GM21447 (cell line): ENCODE results near the gene CXorf58.
"Not testable (repeated sequence)": the region's sequence is repeated elsewhere in the genome, so short reads cannot be mapped to it uniquely, and the experiment has no call there.

Experiments used
- ATAC-seq: cut with Tn5 transposase; IDR thresholded peaks from one replicate; pipeline ENCODE4 v1.9.1; 2021; ENCODE audit not compliant: unreplicated experiment

CXorf58 gene

DNA sequence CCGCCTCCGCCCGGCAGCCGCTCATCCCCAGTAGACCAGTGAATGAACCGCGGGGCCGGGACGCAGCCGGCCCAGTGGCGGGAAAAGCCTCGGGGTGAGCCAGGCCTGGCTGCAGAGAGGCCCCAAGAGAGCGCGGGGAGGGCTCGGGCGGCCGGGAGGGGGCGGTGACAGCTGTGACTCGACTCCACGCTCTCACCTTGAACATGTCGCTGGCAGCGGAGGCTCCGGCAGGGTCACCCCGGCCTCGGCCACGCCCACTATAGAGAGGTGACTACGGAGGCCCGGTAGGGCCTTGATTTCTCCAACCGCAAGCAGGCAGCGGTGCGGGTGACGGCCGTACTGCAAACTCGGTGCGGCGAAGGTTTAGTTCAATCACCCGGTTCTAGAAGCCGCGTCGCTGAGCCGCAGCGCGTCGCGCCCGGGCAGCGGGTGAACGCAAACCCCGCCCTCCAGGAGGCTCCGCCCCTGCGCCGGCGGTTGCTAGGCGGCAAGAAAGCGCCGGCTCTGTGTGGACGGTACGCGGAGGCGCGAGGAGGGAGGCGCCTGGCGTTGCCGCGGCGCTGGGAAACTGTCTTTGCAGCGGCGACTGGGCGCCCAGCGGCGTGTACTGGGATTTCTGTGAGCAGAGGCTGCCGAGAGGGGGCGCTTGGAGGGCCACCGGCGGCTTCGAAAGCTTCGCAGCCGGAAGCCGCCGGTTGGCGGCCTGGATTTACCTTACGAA, at the start of gene CXorf58, which contains the start of gene APOO:
Gene CXorf58 (plus strand): TSS at position 509 of the 721 bp plus-strand sequence. CDS start 2,297 bp downstream, outside the sequence.
Gene APOO (minus strand): TSS at position 441 of the 721 bp plus-strand sequence. CDS start 236 bp downstream, at position 205.
- peak; percentile 89 for ATAC-seq

DNA sequence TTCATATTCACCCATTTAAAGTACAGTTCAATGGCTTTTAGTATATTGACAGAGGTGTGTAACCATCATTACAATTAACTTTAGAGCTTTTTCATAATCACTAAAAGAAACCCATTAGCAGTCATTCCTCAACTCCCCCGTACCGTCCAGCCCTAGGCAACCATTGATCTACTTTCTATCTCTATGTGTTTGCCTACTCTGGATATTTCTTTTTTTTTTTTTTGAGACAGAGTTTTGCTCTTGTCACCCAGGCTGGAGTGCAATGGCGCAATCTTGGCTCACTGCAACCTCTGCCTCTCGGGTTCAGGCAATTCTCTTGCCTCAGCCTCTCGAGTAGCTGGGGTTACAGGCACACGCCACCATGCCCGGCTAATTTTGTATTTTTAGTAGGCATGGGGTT, 48.6 kb upstream of the CXorf58 start:
- not testable (repeated sequence) for ATAC-seq

DNA sequence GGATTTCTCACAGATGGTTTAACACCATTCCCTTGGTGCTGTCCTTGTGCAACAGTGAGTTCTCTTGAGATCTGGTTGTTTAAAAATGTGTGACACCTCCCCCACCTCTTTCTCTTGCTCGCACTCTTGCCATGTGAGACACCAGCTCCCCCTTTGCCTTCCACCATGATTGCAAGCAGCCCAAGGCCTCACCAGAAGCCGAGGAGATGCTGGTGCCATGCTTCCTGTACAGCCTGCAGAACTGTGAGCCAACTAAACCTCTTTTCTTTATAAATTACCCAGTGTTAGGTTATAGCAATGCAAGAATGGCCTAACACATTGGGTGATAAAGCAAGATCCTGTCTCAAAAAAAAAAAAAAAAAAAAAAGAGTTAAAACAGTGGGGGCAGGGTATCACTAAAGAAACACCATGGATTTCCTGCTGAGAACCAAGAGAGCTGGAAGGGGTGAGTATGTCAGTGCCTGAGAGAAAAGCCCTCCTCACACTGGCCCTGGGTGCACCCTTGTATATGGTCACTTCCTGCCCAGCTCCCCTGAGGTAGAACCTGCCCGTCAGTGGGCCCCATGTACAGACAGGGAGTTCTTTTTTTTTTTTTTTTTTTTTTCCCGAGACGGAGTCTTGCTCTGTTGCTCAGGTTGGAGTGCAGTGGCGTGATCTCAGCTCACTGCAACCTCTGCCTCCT, 46.5 kb upstream of the CXorf58 start:
- no peak for ATAC-seq

DNA sequence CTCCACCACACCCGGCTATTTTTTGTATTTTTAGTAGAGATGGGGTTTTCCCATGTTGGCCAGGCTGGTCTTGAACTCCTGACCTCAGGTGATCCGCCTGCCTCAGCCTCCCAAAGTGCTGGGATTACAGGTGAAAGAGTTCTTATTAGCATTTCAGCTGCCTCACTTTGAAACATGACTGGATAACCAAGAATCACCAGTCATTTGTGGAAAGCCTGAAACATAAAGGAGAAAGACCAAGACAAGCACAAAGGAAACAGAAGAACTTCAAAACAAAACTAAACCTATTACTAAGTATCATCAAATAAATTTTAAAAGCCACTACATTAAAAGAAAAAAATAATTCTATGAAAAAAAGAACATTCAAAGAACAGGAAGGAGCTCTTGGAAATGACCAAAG, 45.9 kb upstream of the CXorf58 start:
- not testable (repeated sequence) for ATAC-seq

GRCh38 chrX:23864742-23865326, 43.0 kb upstream of the CXorf58 start:
- no peak for ATAC-seq

- no peak for ATAC-seq
Observed at GRCh38 chrX:23870041-23870440, 37.8 kb upstream of the CXorf58 start.

GRCh38 chrX:23871905-23872546, 35.8 kb upstream of the CXorf58 start:
- no peak for ATAC-seq

DNA sequence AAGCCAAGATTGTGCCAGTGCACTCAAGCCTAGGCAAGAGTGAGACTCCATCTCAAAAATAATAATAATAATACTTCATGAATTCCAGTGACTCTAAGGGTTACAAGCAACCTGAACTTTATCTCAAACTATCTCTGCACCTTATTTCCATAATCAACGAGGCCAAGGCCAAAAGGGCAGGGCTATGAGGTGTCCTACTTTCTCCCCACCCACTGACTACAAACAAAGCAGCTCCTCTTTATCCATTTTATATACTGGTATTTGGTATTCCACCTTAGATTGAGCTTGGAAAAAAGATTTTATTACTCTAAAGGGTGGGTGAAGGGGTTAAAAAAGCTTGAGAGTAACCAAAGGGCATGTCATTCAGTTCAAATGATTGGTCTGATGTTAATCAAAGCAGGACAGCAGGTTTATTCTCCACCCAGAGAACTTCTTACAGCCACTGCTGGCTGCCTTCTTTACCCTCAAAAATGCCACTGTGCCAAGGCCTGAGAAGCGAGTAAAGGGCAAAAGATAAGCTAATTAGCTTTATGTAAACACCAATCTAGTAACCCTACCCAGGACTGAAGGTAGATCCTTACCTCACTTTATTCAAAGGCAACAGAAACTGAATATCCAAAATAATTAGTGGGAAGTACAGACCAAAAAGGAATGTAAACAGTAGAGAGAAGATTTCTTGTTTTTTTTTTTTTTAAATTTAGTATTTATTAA, 28.3 kb upstream of the CXorf58 start:
- ATAC-seq = no peak

- ATAC-seq = no peak
Observed at GRCh38 chrX:23883737-23884354, 24.0 kb upstream of the CXorf58 start.

DNA sequence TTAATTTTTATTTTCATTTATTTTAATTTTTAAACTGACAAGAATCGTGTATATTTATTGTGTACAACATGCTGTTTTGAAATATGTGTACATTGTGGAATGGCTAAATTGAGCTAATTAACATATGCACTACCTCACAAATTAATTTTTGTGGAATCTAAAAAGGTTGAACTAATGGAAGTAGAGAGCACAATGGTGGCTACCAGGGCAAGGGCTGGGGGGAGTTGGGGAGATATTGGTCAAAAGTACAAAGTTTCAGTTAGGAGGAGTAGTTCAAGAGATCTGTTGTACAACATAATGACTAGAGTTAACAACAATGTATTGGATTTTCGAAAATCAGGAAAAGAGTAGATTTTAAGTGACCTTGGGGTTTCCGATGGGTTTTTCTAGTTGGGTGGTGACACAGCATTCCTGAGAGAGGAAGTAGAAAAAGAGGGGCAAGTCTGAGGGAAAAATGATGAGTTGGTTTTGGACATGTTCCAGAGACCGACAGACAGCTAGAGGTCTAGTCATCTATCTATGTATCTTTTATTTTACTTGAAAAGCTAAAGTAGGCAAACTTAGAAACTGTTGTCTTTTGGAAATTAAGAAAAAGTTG, 23.3 kb upstream of the CXorf58 start:
- no peak for ATAC-seq

DNA sequence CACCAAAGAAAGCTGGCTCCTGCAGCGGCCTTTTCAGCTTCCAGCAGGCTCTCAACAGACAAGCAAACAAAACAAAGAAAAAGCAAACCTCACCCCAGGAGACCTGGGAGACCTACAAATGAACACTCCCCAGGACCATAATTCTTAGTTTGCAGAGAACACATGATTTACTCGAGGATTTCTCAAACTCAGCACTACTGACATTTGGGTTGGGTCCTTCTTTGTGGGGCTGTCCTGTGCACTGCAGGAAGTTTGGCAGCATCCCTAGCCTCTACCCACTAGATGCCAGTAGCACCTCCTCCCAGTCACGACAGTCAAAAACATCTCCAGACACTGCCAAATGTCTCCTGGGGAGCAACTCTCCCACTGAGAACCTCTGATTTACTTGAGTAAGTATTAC, 22.0 kb upstream of the CXorf58 start:
- no peak for ATAC-seq

- no peak for ATAC-seq
Observed at GRCh38 chrX:23887451-23887850, 20.4 kb upstream of the CXorf58 start.

DNA sequence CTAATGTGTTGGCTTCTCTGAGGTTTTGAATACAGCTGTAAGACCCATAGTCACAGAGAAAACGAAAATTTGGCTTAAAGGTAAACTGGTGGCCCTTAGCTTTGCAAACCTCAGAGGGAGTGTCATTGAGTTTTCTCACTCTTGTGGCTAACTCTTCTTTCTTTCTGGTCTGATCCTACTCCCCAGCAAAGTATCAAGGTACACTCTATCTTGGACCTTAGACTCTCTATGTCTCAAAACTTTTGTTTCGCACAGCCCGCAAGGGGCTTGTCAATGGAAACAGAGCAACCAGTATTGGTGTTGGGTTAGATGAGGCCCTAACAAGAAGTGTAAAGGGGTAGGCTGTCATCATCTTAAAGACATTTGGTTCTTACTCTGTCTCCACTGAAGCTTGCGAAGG, 19.9 kb upstream of the CXorf58 start:
- ATAC-seq = no peak

DNA sequence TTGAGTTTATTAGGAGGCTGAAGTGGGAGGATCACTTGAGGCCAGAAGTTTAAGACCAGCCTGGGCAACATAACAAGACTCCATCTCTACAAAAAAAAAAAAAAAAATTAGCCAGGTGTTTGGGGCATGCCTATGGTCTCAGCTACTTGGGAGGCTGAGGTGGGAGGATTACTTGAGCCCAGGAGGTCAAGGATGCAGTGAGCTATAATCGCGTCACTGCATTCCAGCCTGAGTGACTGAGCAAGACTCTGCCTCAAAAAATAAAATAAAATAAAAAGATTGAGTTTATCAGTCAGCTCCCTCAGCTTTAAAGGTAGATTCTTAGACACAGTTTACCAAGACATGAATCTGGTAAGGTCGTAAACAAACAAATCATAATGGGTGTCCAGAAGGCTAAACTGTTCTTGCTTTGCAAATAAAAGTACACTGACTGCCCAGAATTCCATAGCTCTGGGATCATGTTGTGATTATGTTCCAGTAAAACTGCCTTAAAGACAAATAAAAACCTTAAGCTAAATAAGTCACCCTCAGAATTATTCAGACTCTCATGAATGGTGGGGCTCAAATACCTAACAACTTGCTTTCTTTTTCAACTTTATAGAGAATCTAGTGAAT, 18.8 kb upstream of the CXorf58 start:
- ATAC-seq = no peak

- ATAC-seq = no peak
Observed at GRCh38 chrX:23890933-23891332, 16.9 kb upstream of the CXorf58 start.

GRCh38 chrX:23894993-23895392, 12.8 kb upstream of the CXorf58 start:
- ATAC-seq = not testable (repeated sequence)

DNA sequence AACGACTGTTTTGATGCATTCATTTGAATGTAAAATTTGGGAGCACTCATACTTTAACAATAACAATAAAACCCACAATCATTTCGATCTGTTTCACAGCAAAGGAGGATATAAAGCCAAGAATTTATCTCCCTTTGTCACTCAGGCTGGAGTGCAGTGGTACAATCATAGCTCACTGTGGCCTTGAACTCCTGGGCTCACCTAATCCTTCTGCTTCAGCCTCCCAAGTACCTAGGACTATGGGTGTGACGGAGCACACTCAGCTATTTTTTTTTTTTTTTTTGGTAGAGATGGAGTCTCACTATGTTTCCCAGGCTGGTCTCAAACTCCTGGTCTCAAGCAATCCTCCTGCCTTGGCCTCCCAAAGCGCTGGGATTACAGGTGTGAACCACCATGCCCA, 11.3 kb upstream of the CXorf58 start:
- not testable (repeated sequence) for ATAC-seq

DNA sequence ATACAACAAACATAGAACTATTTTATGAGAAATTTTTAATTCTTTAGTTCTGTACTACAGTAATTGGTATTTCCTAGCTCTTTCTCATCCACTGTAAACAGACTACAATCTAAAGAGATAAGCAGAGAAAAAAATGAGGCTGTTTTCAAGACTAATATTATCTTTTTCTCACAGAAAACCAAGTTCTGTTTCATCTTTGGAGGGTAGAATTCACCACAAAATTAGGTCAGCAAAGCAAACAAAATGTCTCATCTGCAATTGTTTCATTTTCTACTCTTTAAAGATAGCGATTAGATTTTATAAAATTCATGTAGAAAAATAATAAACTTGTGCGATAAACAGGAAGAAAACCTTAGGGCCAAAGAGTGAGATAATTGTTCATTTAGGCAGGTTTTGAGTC, 10.8 kb upstream of the CXorf58 start:
- ATAC-seq = no peak

GRCh38 chrX:23898412-23898959, 9.3 kb upstream of the CXorf58 start:
- ATAC-seq = no peak
